GM12873 (cell line): Measurements from ENCODE around the gene ABHD4.

Experiments used
- CTCF ChIP-seq: IDR thresholded peaks from 2 replicates; pipeline ENCODE4 v1.5.1; 2012; ENCODE audit warnings: low read depth, mild to moderate bottlenecking, moderate library complexity, low read length, control low read depth; ENCODE audit not compliant: insufficient read depth; ENCODE audit errors: missing control alignments

Gene ABHD4

DNA sequence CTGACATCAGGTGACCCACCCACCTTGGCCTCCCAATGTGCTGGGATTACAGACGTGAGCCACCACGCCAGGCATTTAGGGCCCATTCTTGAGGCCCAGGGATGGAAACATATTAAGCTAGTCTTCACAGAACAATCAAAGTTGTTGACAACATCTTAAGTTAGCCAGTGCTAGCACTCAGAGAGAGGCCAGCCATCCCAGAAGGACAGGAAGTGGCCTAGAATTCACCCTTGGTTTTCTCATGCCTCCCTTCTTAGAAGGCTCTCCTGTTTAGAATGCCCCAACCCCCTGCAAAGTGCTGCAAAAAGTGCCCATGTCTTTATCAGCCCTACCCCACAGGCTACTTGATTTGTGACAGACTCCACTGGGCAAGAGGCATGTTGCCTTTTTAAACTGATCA lies 58.1 kb downstream of the ABHD4 start:
- TF ChIP-seq CTCF = no peak

DNA sequence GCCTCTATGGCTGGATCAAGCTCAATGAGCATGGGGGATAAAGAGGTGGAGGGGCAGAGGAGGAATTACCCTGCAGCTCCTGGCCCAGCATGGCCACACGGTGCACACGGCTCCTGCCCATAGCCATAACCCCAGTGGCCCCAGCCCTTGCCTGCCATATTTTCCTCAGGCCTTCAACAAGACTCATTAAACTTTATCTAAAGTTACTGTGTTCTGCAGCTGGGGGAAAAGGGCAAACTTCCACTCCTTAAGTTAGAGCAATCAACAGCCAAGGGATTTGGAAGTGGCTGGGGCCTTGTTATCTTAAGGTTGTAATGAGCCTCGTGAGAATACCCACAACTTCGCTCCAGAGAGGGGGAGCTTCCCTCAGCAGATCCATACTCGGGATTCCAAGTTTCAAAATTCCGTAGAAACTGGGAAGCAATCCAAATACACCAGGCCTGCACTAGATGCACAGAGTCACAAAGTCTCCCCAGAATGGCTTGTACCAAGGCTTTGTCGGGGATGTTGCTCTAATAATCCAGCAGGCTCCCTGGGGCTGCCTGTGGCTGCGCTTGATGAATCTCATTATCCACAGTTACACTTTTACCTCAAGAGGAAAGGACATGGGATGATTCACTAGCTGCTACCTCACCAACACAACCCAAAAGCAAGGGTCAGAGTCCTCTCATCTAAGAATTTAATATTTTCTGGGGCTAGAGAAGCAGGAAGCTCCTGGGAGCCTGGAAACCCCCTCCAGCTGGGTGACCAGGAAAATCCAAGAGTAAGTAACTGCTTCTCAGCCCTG lies 59.0 kb downstream of the ABHD4 start:
- no peak for TF ChIP-seq CTCF

GRCh38 chr14:22657861-22658260 lies 59.8 kb downstream of the ABHD4 start:
- peak; percentile 50 for TF ChIP-seq CTCF

- no peak for TF ChIP-seq CTCF
Measured at GRCh38 chr14:22658946-22659345, 60.8 kb downstream of the ABHD4 start.

DNA sequence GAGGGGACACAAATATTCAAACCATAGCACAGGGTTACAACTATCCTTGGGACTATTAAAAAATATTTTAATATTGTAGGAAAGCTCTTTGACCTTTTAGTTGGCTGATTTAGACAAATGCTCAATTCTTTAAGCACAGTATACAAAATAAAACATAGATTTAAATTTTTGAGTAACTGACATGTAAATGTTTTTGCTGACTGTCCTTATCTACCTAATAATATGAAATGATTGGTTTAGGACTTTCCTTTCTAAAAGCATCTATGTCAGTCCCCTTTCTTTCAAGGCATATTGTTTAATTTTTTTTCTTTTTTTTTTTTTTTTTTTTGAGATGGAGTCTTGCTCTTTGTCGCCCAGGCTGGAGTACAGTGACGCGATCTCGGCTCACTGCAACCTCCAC lies 62.6 kb downstream of the ABHD4 start:
- TF ChIP-seq CTCF = no peak
